HG03025 (cell line): Measurements from ENCODE around the gene TSPAN4.

ENCODE experiments used
- ATAC-seq: cut with Tn5 transposase; IDR thresholded peaks from one replicate; pipeline ENCODE4 v1.9.1; 2021; ENCODE audit warnings: mild to moderate bottlenecking, moderate library complexity; ENCODE audit not compliant: unreplicated experiment, low FRiP score

TSPAN4 gene

GRCh38 chr11:862081-862661 lies 19.5 kb downstream of the TSPAN4 start:
- no peak for ATAC-seq

GRCh38 chr11:862696-863022 lies 20.0 kb downstream of the TSPAN4 start:
- no peak for ATAC-seq

- no peak for ATAC-seq
These were observed 20.6 kb downstream of the TSPAN4 start for GRCh38 chr11:863023-863909.

GRCh38 chr11:863910-864827 lies 21.5 kb downstream of the TSPAN4 start:
- ATAC-seq: no peak

- ATAC-seq: no peak
These were observed 22.2 kb downstream of the TSPAN4 start for GRCh38 chr11:864898-865297.

- no peak for ATAC-seq
These were observed 23.1 kb downstream of the TSPAN4 start for GRCh38 chr11:865462-866430.

GRCh38 chr11:866481-866880 lies 23.8 kb downstream of the TSPAN4 start:
- no peak for ATAC-seq

GRCh38 chr11:867856-868358 lies 25.3 kb downstream of the TSPAN4 start:
- ATAC-seq: no peak

GRCh38 chr11:868394-868793 lies 25.7 kb downstream of the TSPAN4 start:
- no peak for ATAC-seq

GRCh38 chr11:868802-869201 lies 26.1 kb downstream of the TSPAN4 start:
- no peak for ATAC-seq

- ATAC-seq: no peak
These were observed 26.9 kb downstream of the TSPAN4 start for GRCh38 chr11:869399-870126.

- no peak for ATAC-seq
These were observed 27.4 kb downstream of the TSPAN4 start for GRCh38 chr11:870127-870413.

GRCh38 chr11:870418-870817 lies 27.8 kb downstream of the TSPAN4 start:
- ATAC-seq: no peak

- no peak for ATAC-seq
These were observed 28.8 kb downstream of the TSPAN4 start for GRCh38 chr11:871472-871871.

GRCh38 chr11:872799-873198 lies 30.1 kb downstream of the TSPAN4 start:
- ATAC-seq: no peak

- no peak for ATAC-seq
These were observed 31.1 kb downstream of the TSPAN4 start for GRCh38 chr11:873706-874105.

GRCh38 chr11:875203-875602 lies 32.6 kb downstream of the TSPAN4 start:
- no peak for ATAC-seq

- no peak for ATAC-seq
These were observed 33.2 kb downstream of the TSPAN4 start for GRCh38 chr11:875769-876301.

- ATAC-seq: no peak
These were observed 33.9 kb downstream of the TSPAN4 start for GRCh38 chr11:876545-876944.
